Large intestine (tissue), 3 donors: ENCODE results near the gene RAI1. TPM values are rescaled to one million over a fixed set of nuclear protein-coding genes. Genes with fewer than 3 reads are reported as not detected.

ENCODE experiments used
- DNase-seq, 2 donors: peaks; one replicate each; pipeline versions ENCODE4 v3.0.0 to v3.0.0-alpha.2; 2013
- H3K27ac ChIP-seq: one replicate; pipeline ENCODE4 v1.5.1; 2013; ENCODE audit warnings: low read length
- H3K27me3 ChIP-seq: 2 replicates; pipeline ENCODE4 v1.6.1; 2013; ENCODE audit warnings: low read length; ENCODE audit not compliant: control insufficient read depth, insufficient read depth
- H3K36me3 ChIP-seq: 2 replicates; pipeline ENCODE4 v1.6.1; 2013; ENCODE audit warnings: low read length; ENCODE audit not compliant: control insufficient read depth, insufficient read depth
- H3K4me1 ChIP-seq: one replicate; pipeline ENCODE4 v1.6.1; 2013; ENCODE audit warnings: low read length; ENCODE audit not compliant: control insufficient read depth, insufficient read depth
- H3K4me3 ChIP-seq: one replicate; pipeline ENCODE4 v1.5.1; 2013; ENCODE audit warnings: low read length
- H3K9me3 ChIP-seq: one replicate; pipeline ENCODE4 v1.6.1; 2013; ENCODE audit warnings: mild to moderate bottlenecking, low read depth, low read length, moderate library complexity; ENCODE audit not compliant: control insufficient read depth
- WGBS: methylation state at CpG from one replicate; pipeline ENCODE4 v1.1.5; 2013; ENCODE audit warnings: low lambda C conversion rate; ENCODE audit not compliant: insufficient coverage; 5-methylcytosine and 5-hydroxymethylcytosine counted together
- polyA plus RNA-seq: library from polyadenylated mRNA; unstranded; fragments of 120-200 nt; gene quantifications from one replicate; pipeline ENCODE4 v1.2.1, GENCODE V29; 2013

RAI1 gene
- polyA plus RNA-seq, 1 donor: 26.2 TPM

GRCh38 chr17:17761894-17762743 lies 80.9 kb downstream of the RAI1 start:
- H3K9me3 ChIP-seq: peaks cover 2% of the 10 kb centered on the region
- no peak for DNase-seq
- H3K27me3 ChIP-seq: no peaks in the 10 kb centered on the region
- H3K27ac ChIP-seq: no peak overlapping the region
- WGBS: 80% methylated on average over 1 of the region's 11 CpGs
- peaks cover 7% of the 10 kb centered on the region for H3K36me3 ChIP-seq
- H3K4me3 ChIP-seq: no peak overlapping the region
- H3K4me1 ChIP-seq: peaks cover 49% of the 10 kb centered on the region

- Histone ChIP-seq H3K36me3 (peaks cover 7% of the 10 kb centered on the region), H3K4me1 (peaks cover 53% of the 10 kb centered on the region), H3K27ac (no peak overlapping the region), H3K27me3 (no peaks in the 10 kb centered on the region), H3K9me3 (peaks cover 2% of the 10 kb centered on the region), H3K4me3 (no peak overlapping the region)
- WGBS: no CpG with 5 or more reads among the region's 5 CpGs
- DNase-seq: no peak
These were observed 81.5 kb downstream of the RAI1 start for GRCh38 chr17:17762744-17763105.

- no peak for DNase-seq
- WGBS: no CpG with 5 or more reads among the region's 9 CpGs
- Histone ChIP-seq H3K4me3 (no peak overlapping the region), H3K9me3 (peaks cover 2% of the 10 kb centered on the region), H3K27me3 (no peaks in the 10 kb centered on the region), H3K36me3 (peaks cover 7% of the 10 kb centered on the region), H3K27ac (no peak overlapping the region), H3K4me1 (peaks cover 57% of the 10 kb centered on the region)
These were observed 81.9 kb downstream of the RAI1 start for GRCh38 chr17:17763136-17763535.

GRCh38 chr17:17763734-17764133 lies 82.5 kb downstream of the RAI1 start:
- WGBS: no CpG with 5 or more reads among the region's 5 CpGs
- peaks cover 2% of the 10 kb centered on the region for H3K9me3 ChIP-seq
- H3K36me3 ChIP-seq: peaks cover 7% of the 10 kb centered on the region
- H3K27ac ChIP-seq: no peak overlapping the region
- no peak overlapping the region for H3K4me3 ChIP-seq
- no peaks in the 10 kb centered on the region for H3K27me3 ChIP-seq
- H3K4me1 ChIP-seq: peaks cover 60% of the 10 kb centered on the region
- no peak for DNase-seq

GRCh38 chr17:17765359-17766076 lies 84.3 kb downstream of the RAI1 start:
- H3K36me3 ChIP-seq: peaks cover 3% of the 10 kb centered on the region
- no CpG with 5 or more reads among the region's 14 CpGs for WGBS

GRCh38 chr17:17766077-17766743 lies 85.0 kb downstream of the RAI1 start:
- no CpG with 5 or more reads among the region's 20 CpGs for WGBS
- H3K27me3 ChIP-seq: no peaks in the 10 kb centered on the region
- DNase-seq: no peak
- H3K36me3 ChIP-seq: peaks cover 3% of the 10 kb centered on the region
- no peak overlapping the region for H3K4me3 ChIP-seq
- H3K27ac ChIP-seq: peak overlapping the region; percentile 54
- peaks cover 2% of the 10 kb centered on the region for H3K9me3 ChIP-seq
- peaks cover 60% of the 10 kb centered on the region for H3K4me1 ChIP-seq

More at GRCh38 chr17:17765359-17766076, 84.3 kb downstream of the RAI1 start:
- Histone ChIP-seq H3K9me3 (peaks cover 2% of the 10 kb centered on the region), H3K27ac (no peak overlapping the region), H3K4me3 (no peak overlapping the region), H3K4me1 (peaks cover 67% of the 10 kb centered on the region), H3K27me3 (no peaks in the 10 kb centered on the region)
- DNase-seq: peak in 1 of 2 donors; percentile 73

GRCh38 chr17:17766744-17767120 lies 85.5 kb downstream of the RAI1 start:
- DNase-seq: no peak
- H3K9me3 ChIP-seq: peaks cover 1% of the 10 kb centered on the region
- H3K4me3 ChIP-seq: no peak overlapping the region
- H3K36me3 ChIP-seq: peaks cover 3% of the 10 kb centered on the region
- no peaks in the 10 kb centered on the region for H3K27me3 ChIP-seq
- H3K4me1 ChIP-seq: peaks cover 55% of the 10 kb centered on the region
- no CpG with 5 or more reads among the region's 4 CpGs for WGBS
- peak overlapping the region; percentile 54 for H3K27ac ChIP-seq

- DNase-seq: no peak
These were observed 86.1 kb downstream of the RAI1 start for GRCh38 chr17:17767154-17767869.

GRCh38 chr17:17767887-17768418 lies 86.7 kb downstream of the RAI1 start:
- H3K9me3 ChIP-seq: no peaks in the 10 kb centered on the region
- no peaks in the 10 kb centered on the region for H3K27me3 ChIP-seq
- H3K27ac ChIP-seq: peak overlapping the region; percentile 8
- peaks cover 44% of the 10 kb centered on the region for H3K4me1 ChIP-seq
- peaks cover 3% of the 10 kb centered on the region for H3K36me3 ChIP-seq
- no CpG with 5 or more reads among the region's 6 CpGs for WGBS
- no peak for DNase-seq
- H3K4me3 ChIP-seq: no peak overlapping the region

More at GRCh38 chr17:17767154-17767869, 86.1 kb downstream of the RAI1 start:
- Histone ChIP-seq H3K27me3 (no peaks in the 10 kb centered on the region), H3K36me3 (peaks cover 3% of the 10 kb centered on the region), H3K9me3 (no peaks in the 10 kb centered on the region), H3K4me1 (peaks cover 49% of the 10 kb centered on the region), H3K4me3 (no peak overlapping the region), H3K27ac (peak overlapping the region; percentile 54)
- 71% methylated on average over 2 of the region's 7 CpGs for WGBS
